Astrocyte (in vitro differentiated cells and primary cell): ENCODE measurements around the gene NCOA7. TPM values are rescaled to one million over a fixed set of nuclear protein-coding genes. Genes with fewer than 3 reads are reported as not detected.
A peak's percentile ranks its signal among the peaks of the same experiment; 100 is the strongest.
"Not testable (repeated sequence)": the region's sequence is repeated elsewhere in the genome, so short reads cannot be mapped to it uniquely, and the experiment has no call there.

Experiments
- DNase-seq: peaks from one replicate; pipeline ENCODE4 v3.0.0-alpha.2; 2010; ENCODE audit warnings: low read depth
- FAIRE-seq: peaks from 2 replicates; lab custom pipeline; 2011; peaks lifted over from hg19 to GRCh38; lab: Jason Lieb, UNC
- H2AFZ ChIP-seq: 2 replicates; pipeline ENCODE4 v1.6.0; 2012; ENCODE audit warnings: low read depth, low read length, inconsistent platforms
- H3K27ac ChIP-seq: 2 replicates; pipeline ENCODE4 v1.5.1; 2011; ENCODE audit warnings: low read depth, low read length, inconsistent platforms
- H3K27me3 ChIP-seq: 2 replicates; pipeline ENCODE4 v1.6.0; 2011; ENCODE audit warnings: low read length, inconsistent platforms; ENCODE audit not compliant: insufficient read depth
- H3K36me3 ChIP-seq: 2 replicates; pipeline ENCODE4 v1.5.1; 2011; ENCODE audit warnings: low read length, inconsistent platforms; ENCODE audit not compliant: insufficient read depth
- H3K4me1 ChIP-seq: 2 replicates; pipeline ENCODE4 v1.5.1; 2011; ENCODE audit warnings: low read length, inconsistent platforms; ENCODE audit not compliant: insufficient read depth
- H3K4me2 ChIP-seq: 2 replicates; pipeline ENCODE4 v1.6.0; 2012; ENCODE audit warnings: low read length, inconsistent platforms
- H3K4me3 ChIP-seq: 2 replicates; pipeline ENCODE4 v1.5.1; 2011; ENCODE audit warnings: low read depth, mild to moderate bottlenecking, low read length, inconsistent platforms; ENCODE audit not compliant: insufficient read depth
- H3K79me2 ChIP-seq: 2 replicates; pipeline ENCODE4 v1.6.0; 2012; ENCODE audit warnings: mild to moderate bottlenecking, low read length, inconsistent platforms; ENCODE audit not compliant: insufficient read depth
- H3K9ac ChIP-seq: 2 replicates; pipeline ENCODE4 v1.6.0; 2012; ENCODE audit warnings: mild to moderate bottlenecking, low read length, inconsistent platforms
- H3K9me3 ChIP-seq: 2 replicates; pipeline ENCODE4 v1.5.1; 2012; ENCODE audit warnings: low read depth, mild to moderate bottlenecking, low read length, inconsistent platforms; ENCODE audit not compliant: insufficient read depth
- H4K20me1 ChIP-seq: 2 replicates; pipeline ENCODE4 v1.6.0; 2012; ENCODE audit warnings: low read length, inconsistent platforms; ENCODE audit not compliant: insufficient read depth
- H3K27ac Mint-ChIP-seq: one replicate; pipeline ENCODE4 v1.8.0; 2021; ENCODE audit warnings: mild to moderate bottlenecking, mixed read lengths; ENCODE audit not compliant: unreplicated experiment
- H3K27me3 Mint-ChIP-seq: one replicate; pipeline ENCODE4 v1.8.0; 2021; ENCODE audit warnings: low read depth, mixed read lengths; ENCODE audit not compliant: unreplicated experiment
- H3K36me3 Mint-ChIP-seq: one replicate; pipeline ENCODE4 v1.8.0; 2021; ENCODE audit warnings: low read depth, mixed read lengths; ENCODE audit not compliant: unreplicated experiment
- H3K4me1 Mint-ChIP-seq: one replicate; pipeline ENCODE4 v1.8.0; 2021; ENCODE audit warnings: low read depth, mixed read lengths; ENCODE audit not compliant: unreplicated experiment
- H3K4me3 Mint-ChIP-seq: one replicate; pipeline ENCODE4 v1.8.0; 2021; ENCODE audit warnings: mild to moderate bottlenecking, moderate library complexity, mixed read lengths; ENCODE audit not compliant: unreplicated experiment
- H3K9me3 Mint-ChIP-seq: one replicate; pipeline ENCODE4 v1.8.0; 2021; ENCODE audit warnings: mild to moderate bottlenecking, mixed read lengths; ENCODE audit not compliant: unreplicated experiment
- CTCF ChIP-seq: IDR thresholded peaks from 2 replicates; pipeline ENCODE4 v1.5.1; 2011; ENCODE audit warnings: low read depth, mild to moderate bottlenecking, inconsistent platforms, low read length, moderate library complexity; ENCODE audit not compliant: insufficient read depth
- EZH2 ChIP-seq: IDR thresholded peaks from 2 replicates; pipeline ENCODE4 v1.6.1; 2012; ENCODE audit warnings: mild to moderate bottlenecking, low read length, inconsistent platforms; ENCODE audit not compliant: insufficient read depth
- total RNA-seq: library from RNA; stranded (reverse); gene quantifications from 2 replicates; pipeline ENCODE4 v1.2.1, GENCODE V29; 2021

Gene NCOA7
- total RNA-seq, 1 donor from 2014 or later: 26.0 TPM

GRCh38 chr6:125773387-125774341 lies 17.1 kb upstream of the NCOA7 start:
- Histone ChIP-seq H3K9ac (no peak overlapping the region), H3K9me3 (no peaks in the 10 kb centered on the region), H3K79me2 (no peaks in the 10 kb centered on the region), H3K36me3 (no peaks in the 10 kb centered on the region), H3K4me3 (no peak overlapping the region), H3K4me1 (no peaks in the 10 kb centered on the region), H3K27ac (no peak overlapping the region), H4K20me1 (no peaks in the 10 kb centered on the region), H3K4me2 (no peak overlapping the region), H3K27me3 (no peaks in the 10 kb centered on the region), H2AFZ (no peak overlapping the region)
- no peak for DNase-seq
- FAIRE-seq: no peak
- TF ChIP-seq CTCF (no peak), EZH2 (no peak)
- Mint-ChIP-seq H3K36me3 (peaks cover 2% of the 10 kb centered on the region), H3K4me3 (no peak overlapping the region), H3K27me3 (no peaks in the 10 kb centered on the region), H3K4me1 (no peaks in the 10 kb centered on the region), H3K9me3 (peaks cover 2% of the 10 kb centered on the region), H3K27ac (no peak overlapping the region)

GRCh38 chr6:125776107-125776826 lies 14.5 kb upstream of the NCOA7 start:
- H3K36me3 Mint-ChIP-seq: not testable (repeated sequence)

GRCh38 chr6:125779924-125780539 lies 10.7 kb upstream of the NCOA7 start:
- Histone ChIP-seq H3K9ac (peak overlapping the region; percentile 87), H3K36me3 (no peaks in the 10 kb centered on the region), H3K27ac (peak overlapping the region; percentile 73), H2AFZ (peak overlapping the region; percentile 75), H3K27me3 (no peaks in the 10 kb centered on the region), H3K79me2 (no peaks in the 10 kb centered on the region), H3K4me1 (no peaks in the 10 kb centered on the region), H3K9me3 (no peaks in the 10 kb centered on the region), H3K4me3 (peak overlapping the region; percentile 88), H4K20me1 (no peaks in the 10 kb centered on the region), H3K4me2 (peak overlapping the region; percentile 82)
- DNase-seq: peak; percentile 81
- Mint-ChIP-seq H3K9me3 (no peaks in the 10 kb centered on the region), H3K4me1 (no peaks in the 10 kb centered on the region), H3K27ac (no peak overlapping the region), H3K27me3 (no peaks in the 10 kb centered on the region), H3K4me3 (no peak overlapping the region), H3K36me3 (no peaks in the 10 kb centered on the region)
- no peak for TF ChIP-seq EZH2
- TF ChIP-seq CTCF: no peak
- no peak for FAIRE-seq

More at GRCh38 chr6:125776107-125776826, 14.5 kb upstream of the NCOA7 start:
- H3K27me3 Mint-ChIP-seq, FAIRE-seq, H3K27ac Mint-ChIP-seq, H3K9me3 Mint-ChIP-seq, H3K27ac ChIP-seq, H3K4me2 ChIP-seq, H3K79me2 ChIP-seq, H3K4me3 ChIP-seq, DNase-seq, H3K4me1 ChIP-seq, H3K9me3 ChIP-seq, H3K27me3 ChIP-seq, H3K4me1 Mint-ChIP-seq, H3K36me3 ChIP-seq, H4K20me1 ChIP-seq, H2AFZ ChIP-seq, H3K4me3 Mint-ChIP-seq, H3K9ac ChIP-seq: not testable (repeated sequence)
